WI38 (cell line): ENCODE measurements around the gene HSD17B11.
"Not testable (repeated sequence)": the region's sequence is repeated elsewhere in the genome, so short reads cannot be mapped to it uniquely, and the experiment has no call there.

Experiments
- H3K4me3 ChIP-seq: 2 replicates; pipeline ENCODE4 v1.5.1; 2011; ENCODE audit warnings: low read depth, mild to moderate bottlenecking, control low read depth, low read length
- CTCF ChIP-seq: IDR thresholded peaks from 2 replicates; pipeline ENCODE4 v1.5.1; 2012; ENCODE audit warnings: low read depth, mild to moderate bottlenecking, control low read depth, low read length

The HSD17B11 gene

GRCh38 chr4:87410679-87411078, 19.7 kb upstream of the HSD17B11 start:
- TF ChIP-seq CTCF, result no peak

GRCh38 chr4:87410157-87410556, 19.2 kb upstream of the HSD17B11 start:
- no peak overlapping the region for H3K4me3 ChIP-seq
- TF ChIP-seq CTCF, result no peak

More at GRCh38 chr4:87410679-87411078, 19.7 kb upstream of the HSD17B11 start:
- H3K4me3 ChIP-seq, result no peak overlapping the region

- H3K4me3 ChIP-seq, result no peak overlapping the region
- no peak for TF ChIP-seq CTCF
Measured at GRCh38 chr4:87409420-87409939, 18.5 kb upstream of the HSD17B11 start.

- H3K4me3 ChIP-seq, result not testable (repeated sequence)
Measured at GRCh38 chr4:87406902-87407301, 15.9 kb upstream of the HSD17B11 start.

- no peak overlapping the region for H3K4me3 ChIP-seq
- TF ChIP-seq CTCF, result no peak
Measured at GRCh38 chr4:87406462-87406861, 15.5 kb upstream of the HSD17B11 start.

GRCh38 chr4:87405211-87405820, 14.3 kb upstream of the HSD17B11 start:
- no peak for TF ChIP-seq CTCF

GRCh38 chr4:87403732-87404131, 12.7 kb upstream of the HSD17B11 start:
- not testable (repeated sequence) for H3K4me3 ChIP-seq

More at GRCh38 chr4:87405211-87405820, 14.3 kb upstream of the HSD17B11 start:
- H3K4me3 ChIP-seq, result no peak overlapping the region

- no peak for TF ChIP-seq CTCF
- H3K4me3 ChIP-seq, result no peak overlapping the region
Measured at GRCh38 chr4:87399954-87400353, 9.0 kb upstream of the HSD17B11 start.
